ENCODE results near the gene EFHD1.

EFHD1 gene

GRCh38 chr2:232649033-232649432 is 15.6 kb downstream of the EFHD1 start:
- ATAC-seq (replicated peaks): no peak
- Mint-ChIP-seq H3K9me3 (no peaks in the 10 kb centered on the region), H3K4me3 (no peak overlapping the region), H3K4me1 (no peaks in the 10 kb centered on the region), H3K36me3 (no peaks in the 10 kb centered on the region), H3K27ac (no peak overlapping the region), H3K27me3 (peaks cover 3 to 18% of the 10 kb centered on the region in 2 donors)
- DNase-seq: no peak

- Mint-ChIP-seq H3K9me3 (no peaks in the 10 kb centered on the region), H3K36me3 (no peaks in the 10 kb centered on the region), H3K4me1 (no peaks in the 10 kb centered on the region), H3K4me3 (no peak overlapping the region), H3K27ac (no peak overlapping the region), H3K27me3 (peaks cover 0 to 25% of the 10 kb centered on the region in 2 donors)
- ATAC-seq (replicated peaks) (no peak), DNase-seq (no peak)
Observed at GRCh38 chr2:232652505-232652851, 19.1 kb downstream of the EFHD1 start.

GRCh38 chr2:232653441-232653840 is 20.0 kb downstream of the EFHD1 start:
- H3K9me3 Mint-ChIP-seq: no peaks in the 10 kb centered on the region
- H3K27me3 Mint-ChIP-seq: peaks cover 4 to 17% of the 10 kb centered on the region in 2 donors
- no peak overlapping the region for H3K27ac Mint-ChIP-seq
- H3K4me3 Mint-ChIP-seq: no peak overlapping the region
- ATAC-seq (replicated peaks) (no peak), DNase-seq (no peak)
- no peaks in the 10 kb centered on the region for H3K36me3 Mint-ChIP-seq
- H3K4me1 Mint-ChIP-seq: no peaks in the 10 kb centered on the region

- no peak overlapping the region for H3K4me3 Mint-ChIP-seq
- peaks cover 4 to 11% of the 10 kb centered on the region in 2 donors for H3K27me3 Mint-ChIP-seq
- H3K9me3 Mint-ChIP-seq: no peaks in the 10 kb centered on the region
- DNase-seq (no peak), ATAC-seq (replicated peaks) (no peak)
- no peak overlapping the region for H3K27ac Mint-ChIP-seq
- H3K4me1 Mint-ChIP-seq: no peaks in the 10 kb centered on the region
- no peaks in the 10 kb centered on the region for H3K36me3 Mint-ChIP-seq
Observed at GRCh38 chr2:232655392-232655791, 22.0 kb downstream of the EFHD1 start.

GRCh38 chr2:232658217-232658785 is 24.9 kb downstream of the EFHD1 start:
- DNase-seq (no peak), ATAC-seq (replicated peaks) (no peak)
- no peak overlapping the region for H3K4me3 Mint-ChIP-seq

GRCh38 chr2:232659359-232659758 is 26.0 kb downstream of the EFHD1 start:
- Mint-ChIP-seq H3K27me3 (peaks cover 18 to 19% of the 10 kb centered on the region in 2 donors), H3K36me3 (no peaks in the 10 kb centered on the region), H3K27ac (no peak overlapping the region), H3K4me3 (no peak overlapping the region), H3K4me1 (no peaks in the 10 kb centered on the region), H3K9me3 (no peaks in the 10 kb centered on the region)
- no peak for ATAC-seq (replicated peaks)
- no peak for DNase-seq

More at GRCh38 chr2:232658217-232658785, 24.9 kb downstream of the EFHD1 start:
- no peaks in the 10 kb centered on the region for H3K9me3 Mint-ChIP-seq
- H3K4me1 Mint-ChIP-seq: no peaks in the 10 kb centered on the region
- no peaks in the 10 kb centered on the region for H3K36me3 Mint-ChIP-seq
- no peak overlapping the region for H3K27ac Mint-ChIP-seq
- peaks cover 18 to 19% of the 10 kb centered on the region in 2 donors for H3K27me3 Mint-ChIP-seq

- DNase-seq (no peak), ATAC-seq (replicated peaks) (no peak)
- Mint-ChIP-seq H3K9me3 (no peaks in the 10 kb centered on the region), H3K4me3 (no peak overlapping the region), H3K27ac (peak overlapping the region; percentile 57), H3K4me1 (no peaks in the 10 kb centered on the region), H3K36me3 (no peaks in the 10 kb centered on the region), H3K27me3 (peaks cover 19 to 20% of the 10 kb centered on the region in 2 donors)
Observed at GRCh38 chr2:232662486-232663260, 29.3 kb downstream of the EFHD1 start.

GRCh38 chr2:232666051-232666805 is 32.8 kb downstream of the EFHD1 start:
- Mint-ChIP-seq H3K27me3 (peaks cover 23 to 32% of the 10 kb centered on the region in 2 donors), H3K4me3 (no peak overlapping the region), H3K4me1 (no peaks in the 10 kb centered on the region), H3K9me3 (no peaks in the 10 kb centered on the region), H3K36me3 (no peaks in the 10 kb centered on the region), H3K27ac (no peak overlapping the region)
- ATAC-seq (replicated peaks) (no peak), DNase-seq (no peak)

GRCh38 chr2:232667989-232668583 is 34.7 kb downstream of the EFHD1 start:
- DNase-seq (no peak), ATAC-seq (replicated peaks) (no peak)
- Mint-ChIP-seq H3K27ac (no peak overlapping the region), H3K9me3 (no peaks in the 10 kb centered on the region), H3K27me3 (peaks cover 12 to 32% of the 10 kb centered on the region in 2 donors), H3K36me3 (no peaks in the 10 kb centered on the region), H3K4me3 (no peak overlapping the region), H3K4me1 (no peaks in the 10 kb centered on the region)

GRCh38 chr2:232668805-232669444 is 35.5 kb downstream of the EFHD1 start:
- Mint-ChIP-seq H3K4me3 (no peak overlapping the region), H3K27me3 (peaks cover 12 to 35% of the 10 kb centered on the region in 2 donors), H3K36me3 (no peaks in the 10 kb centered on the region), H3K4me1 (no peaks in the 10 kb centered on the region), H3K9me3 (no peaks in the 10 kb centered on the region), H3K27ac (no peak overlapping the region)
- DNase-seq (no peak), ATAC-seq (replicated peaks) (no peak)

- ATAC-seq (replicated peaks) (no peak), DNase-seq (no peak)
- Mint-ChIP-seq H3K27me3 (peaks cover 22 to 39% of the 10 kb centered on the region in 2 donors), H3K9me3 (no peaks in the 10 kb centered on the region), H3K36me3 (no peaks in the 10 kb centered on the region), H3K27ac (no peak overlapping the region), H3K4me3 (no peak overlapping the region), H3K4me1 (peaks cover 0 to 2% of the 10 kb centered on the region in 2 donors)
Observed at GRCh38 chr2:232672588-232672987, 39.2 kb downstream of the EFHD1 start.

- no peaks in the 10 kb centered on the region for H3K9me3 Mint-ChIP-seq
- peaks cover 14 to 36% of the 10 kb centered on the region in 2 donors for H3K27me3 Mint-ChIP-seq
- ATAC-seq (replicated peaks): no peak
- no peak overlapping the region for H3K4me3 Mint-ChIP-seq
- no peaks in the 10 kb centered on the region for H3K36me3 Mint-ChIP-seq
- H3K27ac Mint-ChIP-seq: no peak overlapping the region
- DNase-seq: no peak
- peaks cover 0 to 2% of the 10 kb centered on the region in 2 donors for H3K4me1 Mint-ChIP-seq
Observed at GRCh38 chr2:232674491-232674890, 41.1 kb downstream of the EFHD1 start.

- no peaks in the 10 kb centered on the region for H3K36me3 Mint-ChIP-seq
Observed at GRCh38 chr2:232675381-232675780, 42.0 kb downstream of the EFHD1 start.

GRCh38 chr2:232680006-232680405 is 46.6 kb downstream of the EFHD1 start:
- H3K36me3 Mint-ChIP-seq: no peaks in the 10 kb centered on the region
- peaks cover 0 to 2% of the 10 kb centered on the region in 2 donors for H3K4me1 Mint-ChIP-seq
- no peak overlapping the region for H3K4me3 Mint-ChIP-seq
- H3K27me3 Mint-ChIP-seq: peaks cover 23 to 32% of the 10 kb centered on the region in 2 donors
- H3K27ac Mint-ChIP-seq: no peak overlapping the region
- no peaks in the 10 kb centered on the region for H3K9me3 Mint-ChIP-seq
- DNase-seq: no peak
- ATAC-seq (replicated peaks): no peak

More at GRCh38 chr2:232675381-232675780, 42.0 kb downstream of the EFHD1 start:
- no peak for ATAC-seq (replicated peaks)
- peaks cover 0 to 2% of the 10 kb centered on the region in 2 donors for H3K4me1 Mint-ChIP-seq
- no peak overlapping the region for H3K27ac Mint-ChIP-seq
- DNase-seq: no peak
- H3K4me3 Mint-ChIP-seq: no peak overlapping the region
- H3K27me3 Mint-ChIP-seq: peaks cover 15 to 36% of the 10 kb centered on the region in 2 donors
- H3K9me3 Mint-ChIP-seq: no peaks in the 10 kb centered on the region

Measured in stimulated activated naive B cell treated with anti-CD40 and anti-IgM and Interleukin-4, amounts not matched to agents 10 μg/mL and 1 μg/mL and 100 μg/mL, for 72 hours (primary cell).